Keratinocyte (primary cell): ENCODE results near the gene HLA-DQA1.
"Not testable (repeated sequence)": the region's sequence is repeated elsewhere in the genome, so short reads cannot be mapped to it uniquely, and the experiment has no call there.

Experiments used
- EZH2 ChIP-seq: IDR thresholded peaks from one replicate; pipeline ENCODE4 v1.6.1; 2012; ENCODE audit warnings: inconsistent platforms, mild to moderate bottlenecking, low read length, moderate library complexity
- TF ChIP-seq, protein P1 (sequence below), 3 experiments: IDR thresholded peaks in 1 of 3; conservative IDR thresholded peaks in 1 of 3; optimal IDR thresholded peaks in 1 of 3; 2 replicates in 2 of 3; 3 replicates in 1 of 3; pipeline versions ENCODE3 to v1.5.1; 2011; ENCODE audit warnings: low read length in 3 of 3, mild to moderate bottlenecking in 3 of 3, moderate library complexity in 2 of 3, control low read depth in 1 of 3, inconsistent platforms in 1 of 3; ENCODE audit not compliant: insufficient read depth in 2 of 3; ENCODE audit errors: extremely low read depth in 1 of 3

DNA sequence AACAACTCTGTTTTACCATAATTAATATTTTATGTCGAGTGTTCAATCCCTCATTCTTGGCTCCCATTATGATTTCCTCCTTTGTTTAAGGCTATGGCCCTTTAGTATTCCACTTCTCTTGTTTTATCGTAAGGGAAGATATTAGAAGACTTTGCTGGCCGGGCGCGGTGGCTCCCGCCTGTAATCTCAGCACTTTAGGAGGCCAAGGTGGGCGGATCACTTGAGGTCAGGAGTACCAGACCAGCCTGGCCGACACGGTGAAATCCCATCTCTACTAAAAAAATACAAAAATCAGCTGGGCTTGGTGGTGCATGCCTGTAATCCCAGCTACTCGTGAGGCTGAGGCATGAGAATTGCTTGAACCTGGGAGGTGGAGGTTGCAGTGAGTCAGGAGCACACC lies 46.5 kb upstream of the HLA-DQA1 start:
- TF ChIP-seq EZH2 = not testable (repeated sequence)
- TF ChIP-seq, protein P1, sequence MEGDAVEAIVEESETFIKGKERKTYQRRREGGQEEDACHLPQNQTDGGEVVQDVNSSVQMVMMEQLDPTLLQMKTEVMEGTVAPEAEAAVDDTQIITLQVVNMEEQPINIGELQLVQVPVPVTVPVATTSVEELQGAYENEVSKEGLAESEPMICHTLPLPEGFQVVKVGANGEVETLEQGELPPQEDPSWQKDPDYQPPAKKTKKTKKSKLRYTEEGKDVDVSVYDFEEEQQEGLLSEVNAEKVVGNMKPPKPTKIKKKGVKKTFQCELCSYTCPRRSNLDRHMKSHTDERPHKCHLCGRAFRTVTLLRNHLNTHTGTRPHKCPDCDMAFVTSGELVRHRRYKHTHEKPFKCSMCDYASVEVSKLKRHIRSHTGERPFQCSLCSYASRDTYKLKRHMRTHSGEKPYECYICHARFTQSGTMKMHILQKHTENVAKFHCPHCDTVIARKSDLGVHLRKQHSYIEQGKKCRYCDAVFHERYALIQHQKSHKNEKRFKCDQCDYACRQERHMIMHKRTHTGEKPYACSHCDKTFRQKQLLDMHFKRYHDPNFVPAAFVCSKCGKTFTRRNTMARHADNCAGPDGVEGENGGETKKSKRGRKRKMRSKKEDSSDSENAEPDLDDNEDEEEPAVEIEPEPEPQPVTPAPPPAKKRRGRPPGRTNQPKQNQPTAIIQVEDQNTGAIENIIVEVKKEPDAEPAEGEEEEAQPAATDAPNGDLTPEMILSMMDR (optimal IDR thresholded peaks at IDR 0.05 in 1 of 3, IDR thresholded peaks at IDR 0.05 in 1 of 3, conservative IDR thresholded peaks at IDR 0.05 in 1 of 3; ENCODE audit: extremely low read depth in 1 of 3, insufficient read depth in 2 of 3, low read length in 3 of 3) = not testable (repeated sequence)
